GOT3 (cell line): ENCODE results near the gene ZNF30.
A peak's percentile ranks its signal among the peaks of the same experiment; 100 is the strongest.
"Not testable (repeated sequence)": the region's sequence is repeated elsewhere in the genome, so short reads cannot be mapped to it uniquely, and the experiment has no call there.

ENCODE experiments used
- DNase-seq: peaks from one replicate; lab custom pipeline; 2025; ENCODE audit warnings: mixed read lengths; lab: John Stamatoyannopoulos, UW

ZNF30 gene

GRCh38 chr19:34926685-34927375, at the start of gene ZNF30:
Gene ZNF30, plus strand, starts transcription at chr19:34926903. Its CDS starts 3,045 bp downstream, at chr19:34929948.
- DNase-seq: peak; percentile 48

- no peak for DNase-seq
Observed at GRCh38 chr19:34879563-34879962, 47.1 kb upstream of the ZNF30 start.

- no peak for DNase-seq
Observed at GRCh38 chr19:34880034-34880433, 46.7 kb upstream of the ZNF30 start.

GRCh38 chr19:34881982-34882381, 44.7 kb upstream of the ZNF30 start:
- no peak for DNase-seq

GRCh38 chr19:34888091-34888490, 38.6 kb upstream of the ZNF30 start:
- DNase-seq: peak; percentile 98

GRCh38 chr19:34900245-34900644, 26.5 kb upstream of the ZNF30 start:
- DNase-seq: no peak

- DNase-seq: no peak
Observed at GRCh38 chr19:34904664-34905527, 21.8 kb upstream of the ZNF30 start.

- DNase-seq: no peak
Observed at GRCh38 chr19:34910770-34911169, 15.9 kb upstream of the ZNF30 start.

- not testable (repeated sequence) for DNase-seq
Observed at GRCh38 chr19:34917144-34917543, 9.6 kb upstream of the ZNF30 start.

- no peak for DNase-seq
Observed at GRCh38 chr19:34918190-34918589, 8.5 kb upstream of the ZNF30 start.

- not testable (repeated sequence) for DNase-seq
Observed at GRCh38 chr19:34920090-34920786, 6.5 kb upstream of the ZNF30 start.

- DNase-seq: no peak
Observed at GRCh38 chr19:34925278-34925855, 1.3 kb upstream of the ZNF30 start.

GRCh38 chr19:34926361-34926684, 380 bp upstream of the ZNF30 start:
- DNase-seq: no peak

- DNase-seq: no peak
Observed at GRCh38 chr19:34932494-34932893, 5.8 kb downstream of the ZNF30 start.

GRCh38 chr19:34936184-34936583, 9.5 kb downstream of the ZNF30 start:
- DNase-seq: no peak

- no peak for DNase-seq
Observed at GRCh38 chr19:34938886-34939285, 12.2 kb downstream of the ZNF30 start.

- no peak for DNase-seq
Observed at GRCh38 chr19:34943861-34944573, 17.3 kb downstream of the ZNF30 start.

GRCh38 chr19:34953092-34953491, 26.4 kb downstream of the ZNF30 start:
- no peak for DNase-seq

- no peak for DNase-seq
Observed at GRCh38 chr19:34957830-34958751, 31.4 kb downstream of the ZNF30 start.

- no peak for DNase-seq
Observed at GRCh38 chr19:34959021-34959420, 32.3 kb downstream of the ZNF30 start.
